ENCODE results near the gene SCYL2.
"Not testable (repeated sequence)": the region's sequence is repeated elsewhere in the genome, so short reads cannot be mapped to it uniquely, and the experiment has no call there.

The SCYL2 gene

DNA sequence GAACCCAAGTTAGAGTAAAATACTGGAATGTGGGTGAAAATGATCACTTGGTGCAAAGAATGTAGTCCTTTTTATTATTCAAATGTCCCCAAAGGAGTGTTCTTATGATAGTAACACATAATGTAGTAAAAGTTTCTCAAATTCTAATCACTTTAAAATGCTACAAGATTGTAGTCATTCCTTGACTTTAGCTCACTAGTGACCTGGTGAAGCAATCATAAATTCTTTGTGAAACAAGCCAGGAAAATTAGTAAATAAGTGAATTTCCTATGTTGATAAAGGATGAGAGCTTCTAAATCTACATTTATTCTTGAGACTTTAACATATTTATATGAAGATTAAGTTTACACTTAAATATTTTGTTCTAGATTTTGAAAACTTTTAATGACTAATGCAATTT, 59.2 kb downstream of the SCYL2 start:
- Histone ChIP-seq H3K4me3 (ENCODE audit: extremely low read depth, insufficient read depth, low read length, poor library complexity, severe bottlenecking) (no peak overlapping the region), H3K4me1 (ENCODE audit: control insufficient read depth, insufficient read depth, low read length, poor library complexity, severe bottlenecking) (no peaks in the 10 kb centered on the region), H3K27ac (ENCODE audit: low read depth, low read length, severe bottlenecking) (no peak overlapping the region), H3K9me3 (ENCODE audit: control insufficient read depth, low read length) (no peaks in the 10 kb centered on the region), H3K36me3 (ENCODE audit: control insufficient read depth, insufficient read depth, low read length) (peaks cover 53% of the 10 kb centered on the region)

DNA sequence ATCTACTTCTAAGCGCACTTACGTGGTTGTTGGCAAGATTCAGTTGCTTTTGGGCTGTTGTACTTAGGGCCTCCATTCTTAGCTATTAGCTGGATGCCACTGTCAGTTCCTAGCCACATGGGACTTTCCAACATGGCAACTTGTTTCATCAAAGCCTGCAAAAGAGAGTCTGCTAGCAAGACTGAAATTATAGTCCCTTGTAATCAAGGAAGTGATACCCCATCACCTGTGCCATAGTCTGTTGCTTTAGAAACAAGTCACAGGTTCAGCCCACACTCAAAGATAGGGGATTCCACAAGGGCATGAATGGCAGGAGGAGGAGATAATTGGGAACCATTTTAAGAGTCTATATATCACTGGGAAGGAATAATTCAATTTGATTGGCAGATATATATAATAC, 62.8 kb downstream of the SCYL2 start:
- peaks cover 53% of the 10 kb centered on the region for H3K36me3 ChIP-seq (ENCODE audit: control insufficient read depth, insufficient read depth, low read length)
- H3K4me3 ChIP-seq (ENCODE audit: extremely low read depth, insufficient read depth, low read length, poor library complexity, severe bottlenecking): no peak overlapping the region
- H3K9me3 ChIP-seq (ENCODE audit: control insufficient read depth, low read length): no peaks in the 10 kb centered on the region
- no peak overlapping the region for H3K27ac ChIP-seq (ENCODE audit: low read depth, low read length, severe bottlenecking)
- H3K4me1 ChIP-seq (ENCODE audit: control insufficient read depth, insufficient read depth, low read length, poor library complexity, severe bottlenecking): no peaks in the 10 kb centered on the region
- 86 to 93% methylated on average over 2 of the region's 2 CpGs for WGBS, 2 experiments (ENCODE audit: insufficient coverage in 2 of 2)

DNA sequence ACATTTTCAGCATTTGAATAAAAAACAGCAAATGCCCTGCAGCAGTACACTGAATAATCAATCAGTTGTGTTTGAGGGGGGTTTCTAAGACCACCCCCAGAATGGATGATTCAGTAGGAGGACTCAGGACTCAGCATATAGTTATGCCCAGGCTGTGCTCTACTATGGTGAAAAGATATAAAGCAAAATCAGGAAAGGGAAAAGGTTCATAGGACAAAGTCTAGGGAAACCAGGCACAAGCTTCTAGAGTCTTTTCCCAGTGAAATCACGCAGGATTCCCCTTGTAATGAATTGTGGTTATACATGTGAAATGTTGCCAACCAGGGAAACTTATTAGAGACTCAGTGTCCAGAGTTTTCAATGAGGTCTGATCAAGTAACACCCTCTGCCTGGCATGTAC, 64.9 kb downstream of the SCYL2 start:
- H3K36me3 ChIP-seq (ENCODE audit: control insufficient read depth, insufficient read depth, low read length): peaks cover 59% of the 10 kb centered on the region
- H3K9me3 ChIP-seq (ENCODE audit: control insufficient read depth, low read length): no peaks in the 10 kb centered on the region
- no peaks in the 10 kb centered on the region for H3K4me1 ChIP-seq (ENCODE audit: control insufficient read depth, insufficient read depth, low read length, poor library complexity, severe bottlenecking)
- 83 to 100% methylated on average over 1 of the region's 1 CpG for WGBS, 2 experiments (ENCODE audit: insufficient coverage in 2 of 2)
- no peak overlapping the region for H3K4me3 ChIP-seq (ENCODE audit: extremely low read depth, insufficient read depth, low read length, poor library complexity, severe bottlenecking)
- H3K27ac ChIP-seq (ENCODE audit: low read depth, low read length, severe bottlenecking): no peak overlapping the region

DNA sequence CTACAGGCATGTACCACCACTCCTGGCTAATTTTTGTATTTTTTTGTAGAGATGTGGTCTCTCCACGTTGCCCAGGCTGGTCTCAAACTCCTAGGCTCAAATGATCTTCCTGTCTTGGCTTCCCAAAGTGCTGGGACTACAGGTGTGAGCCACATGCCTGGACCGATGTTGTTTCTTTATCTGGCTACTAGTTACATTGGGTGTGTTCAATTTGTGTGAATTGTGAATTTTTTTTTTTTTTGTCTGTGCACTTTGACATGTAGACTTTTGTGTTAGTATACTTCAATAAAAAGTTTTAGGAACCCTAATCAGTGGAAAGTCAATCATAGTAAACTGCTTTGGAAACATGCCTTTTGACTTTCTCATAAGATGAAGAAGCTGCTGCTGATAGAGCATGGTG, 65.9 kb downstream of the SCYL2 start:
- Histone ChIP-seq H3K4me3 (ENCODE audit: extremely low read depth, insufficient read depth, low read length, poor library complexity, severe bottlenecking) (no peak overlapping the region), H3K27ac (ENCODE audit: low read depth, low read length, severe bottlenecking) (no peak overlapping the region), H3K4me1 (ENCODE audit: control insufficient read depth, insufficient read depth, low read length, poor library complexity, severe bottlenecking) (no peaks in the 10 kb centered on the region), H3K9me3 (ENCODE audit: control insufficient read depth, low read length) (no peaks in the 10 kb centered on the region), H3K36me3 (ENCODE audit: control insufficient read depth, insufficient read depth, low read length) (peaks cover 59% of the 10 kb centered on the region)
- WGBS, 2 experiments (ENCODE audit: insufficient coverage in 2 of 2): 65 to 86% methylated on average over 1 to 2 of the region's 2 CpGs

DNA sequence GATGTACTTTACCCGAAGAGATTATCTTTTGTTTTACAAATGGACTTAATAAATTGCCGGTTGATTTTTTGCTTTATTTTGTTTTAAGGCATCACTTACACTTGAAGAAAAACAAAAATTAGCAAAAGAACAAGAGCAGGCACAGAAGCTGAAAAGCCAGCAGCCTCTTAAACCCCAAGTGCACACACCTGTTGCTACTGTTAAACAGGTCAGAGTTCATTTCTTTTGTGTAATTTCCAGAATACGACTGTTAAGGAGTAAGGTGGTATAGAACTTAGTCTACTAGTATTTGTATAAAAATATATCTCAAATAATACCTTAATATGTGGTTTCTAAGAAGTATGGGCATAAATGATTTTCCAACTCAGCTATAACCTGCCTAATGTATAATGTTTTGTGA, 70.3 kb downstream of the SCYL2 start:
- no peaks in the 10 kb centered on the region for H3K9me3 ChIP-seq (ENCODE audit: control insufficient read depth, low read length)
- no peak overlapping the region for H3K4me3 ChIP-seq (ENCODE audit: extremely low read depth, insufficient read depth, low read length, poor library complexity, severe bottlenecking)
- H3K27ac ChIP-seq (ENCODE audit: low read depth, low read length, severe bottlenecking): no peak overlapping the region
- peaks cover 32% of the 10 kb centered on the region for H3K36me3 ChIP-seq (ENCODE audit: control insufficient read depth, insufficient read depth, low read length)
- WGBS, 2 experiments (ENCODE audit: insufficient coverage in 2 of 2): 88% methylated on average over 1 of the region's 3 CpGs; no CpG with 5 or more reads in 1 of the 2 experiments
- no peaks in the 10 kb centered on the region for H3K4me1 ChIP-seq (ENCODE audit: control insufficient read depth, insufficient read depth, low read length, poor library complexity, severe bottlenecking)

DNA sequence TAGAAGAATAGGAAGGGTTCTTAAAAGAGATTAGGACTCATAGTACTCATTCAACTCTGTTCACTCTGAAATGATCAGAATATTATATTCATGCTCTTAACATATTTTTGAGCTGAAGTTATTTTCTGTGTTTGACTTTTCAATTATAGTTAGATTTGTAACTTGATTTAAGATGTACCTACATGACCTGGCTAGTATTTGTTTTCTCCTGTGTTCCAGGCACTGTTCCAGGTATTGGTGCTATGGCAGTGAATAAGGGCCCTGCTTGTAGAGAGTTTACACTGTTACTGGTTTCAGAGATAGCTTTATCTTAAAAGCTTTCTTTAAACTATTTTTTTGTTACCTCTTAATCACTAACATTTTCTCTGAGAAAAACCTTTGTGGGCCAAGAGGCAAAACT, 70.8 kb downstream of the SCYL2 start:
- peaks cover 30% of the 10 kb centered on the region for H3K36me3 ChIP-seq (ENCODE audit: control insufficient read depth, insufficient read depth, low read length)
- H3K9me3 ChIP-seq (ENCODE audit: control insufficient read depth, low read length): no peaks in the 10 kb centered on the region
- H3K4me1 ChIP-seq (ENCODE audit: control insufficient read depth, insufficient read depth, low read length, poor library complexity, severe bottlenecking): no peaks in the 10 kb centered on the region
- H3K27ac ChIP-seq (ENCODE audit: low read depth, low read length, severe bottlenecking): no peak overlapping the region
- H3K4me3 ChIP-seq (ENCODE audit: extremely low read depth, insufficient read depth, low read length, poor library complexity, severe bottlenecking): no peak overlapping the region

DNA sequence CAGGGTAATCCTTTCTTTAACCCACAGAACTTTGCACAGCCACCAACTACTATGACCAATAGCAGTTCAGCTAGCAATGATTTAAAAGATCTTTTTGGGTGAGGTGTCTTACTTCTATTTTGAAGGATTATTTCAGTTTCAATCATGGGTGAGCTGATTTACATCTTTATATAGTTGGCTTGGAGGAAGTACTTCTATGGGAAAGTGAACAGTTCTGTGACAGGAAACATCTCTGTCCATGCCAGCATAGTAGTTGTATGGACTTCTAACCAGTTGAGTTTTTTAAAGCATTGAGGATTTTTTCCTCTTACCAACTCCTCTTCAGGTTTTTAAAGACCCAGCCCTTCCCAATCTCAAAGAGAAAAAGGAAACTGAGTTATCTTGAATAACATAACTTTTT, 72.1 kb downstream of the SCYL2 start:
- H3K9me3 ChIP-seq (ENCODE audit: control insufficient read depth, low read length): no peaks in the 10 kb centered on the region
- H3K36me3 ChIP-seq (ENCODE audit: control insufficient read depth, insufficient read depth, low read length): peaks cover 30% of the 10 kb centered on the region
- no peaks in the 10 kb centered on the region for H3K4me1 ChIP-seq (ENCODE audit: control insufficient read depth, insufficient read depth, low read length, poor library complexity, severe bottlenecking)
- H3K4me3 ChIP-seq (ENCODE audit: extremely low read depth, insufficient read depth, low read length, poor library complexity, severe bottlenecking): no peak overlapping the region
- no peak overlapping the region for H3K27ac ChIP-seq (ENCODE audit: low read depth, low read length, severe bottlenecking)

DNA sequence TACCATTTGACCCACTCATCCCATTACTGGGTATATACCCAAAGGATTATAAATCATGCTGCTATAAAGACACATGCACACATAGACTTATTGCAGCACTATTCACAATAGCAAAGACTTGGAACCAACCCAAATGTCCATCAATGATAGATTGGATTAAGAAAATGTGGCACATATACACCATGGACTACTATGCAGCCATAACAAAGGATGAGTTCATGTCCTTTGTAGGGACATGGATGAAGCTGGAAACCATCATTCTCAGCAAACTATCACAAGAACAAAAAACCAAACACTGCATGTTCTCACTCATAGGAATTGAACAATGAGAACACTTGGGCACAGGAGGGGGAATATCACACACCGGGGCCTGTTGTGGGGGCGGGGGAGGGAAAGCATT, 75.9 kb downstream of the SCYL2 start:
- not testable (repeated sequence) for H3K4me1 ChIP-seq (ENCODE audit: control insufficient read depth, insufficient read depth, low read length, poor library complexity, severe bottlenecking); H3K27ac ChIP-seq (ENCODE audit: low read depth, low read length, severe bottlenecking); H3K9me3 ChIP-seq (ENCODE audit: control insufficient read depth, low read length); H3K4me3 ChIP-seq (ENCODE audit: extremely low read depth, insufficient read depth, low read length, poor library complexity, severe bottlenecking)
- WGBS, 2 experiments (ENCODE audit: insufficient coverage in 2 of 2): 100% methylated on average over 2 of the region's 2 CpGs; no CpG with 5 or more reads in 1 of the 2 experiments
- peaks cover 13% of the 10 kb centered on the region for H3K36me3 ChIP-seq (ENCODE audit: control insufficient read depth, insufficient read depth, low read length)

DNA sequence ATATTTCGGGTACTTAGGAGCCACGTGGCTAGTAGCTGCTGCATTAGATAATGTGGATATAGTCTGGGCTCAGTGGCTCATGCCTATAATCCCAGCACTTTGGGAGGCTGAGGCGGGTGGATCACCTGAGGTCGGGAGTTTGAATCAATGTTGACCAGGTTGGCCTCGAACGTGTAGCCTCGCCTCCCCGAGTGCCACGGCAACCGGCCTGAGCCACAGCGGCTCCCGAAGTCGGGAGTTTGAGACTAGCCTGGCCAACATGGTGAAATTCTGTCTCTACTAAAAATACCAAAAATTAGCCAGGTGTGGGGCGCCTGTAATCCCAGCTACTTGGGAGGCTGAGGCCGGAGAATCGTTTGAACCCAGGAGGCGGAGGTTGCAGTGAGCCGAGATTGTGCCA, 77.4 kb downstream of the SCYL2 start:
- 95% methylated on average over 17 of the region's 18 CpGs for WGBS, 2 experiments (ENCODE audit: insufficient coverage in 2 of 2)
- not testable (repeated sequence) for H3K36me3 ChIP-seq (ENCODE audit: control insufficient read depth, insufficient read depth, low read length); H3K27ac ChIP-seq (ENCODE audit: low read depth, low read length, severe bottlenecking); H3K4me3 ChIP-seq (ENCODE audit: extremely low read depth, insufficient read depth, low read length, poor library complexity, severe bottlenecking); H3K4me1 ChIP-seq (ENCODE audit: control insufficient read depth, insufficient read depth, low read length, poor library complexity, severe bottlenecking); H3K9me3 ChIP-seq (ENCODE audit: control insufficient read depth, low read length)

DNA sequence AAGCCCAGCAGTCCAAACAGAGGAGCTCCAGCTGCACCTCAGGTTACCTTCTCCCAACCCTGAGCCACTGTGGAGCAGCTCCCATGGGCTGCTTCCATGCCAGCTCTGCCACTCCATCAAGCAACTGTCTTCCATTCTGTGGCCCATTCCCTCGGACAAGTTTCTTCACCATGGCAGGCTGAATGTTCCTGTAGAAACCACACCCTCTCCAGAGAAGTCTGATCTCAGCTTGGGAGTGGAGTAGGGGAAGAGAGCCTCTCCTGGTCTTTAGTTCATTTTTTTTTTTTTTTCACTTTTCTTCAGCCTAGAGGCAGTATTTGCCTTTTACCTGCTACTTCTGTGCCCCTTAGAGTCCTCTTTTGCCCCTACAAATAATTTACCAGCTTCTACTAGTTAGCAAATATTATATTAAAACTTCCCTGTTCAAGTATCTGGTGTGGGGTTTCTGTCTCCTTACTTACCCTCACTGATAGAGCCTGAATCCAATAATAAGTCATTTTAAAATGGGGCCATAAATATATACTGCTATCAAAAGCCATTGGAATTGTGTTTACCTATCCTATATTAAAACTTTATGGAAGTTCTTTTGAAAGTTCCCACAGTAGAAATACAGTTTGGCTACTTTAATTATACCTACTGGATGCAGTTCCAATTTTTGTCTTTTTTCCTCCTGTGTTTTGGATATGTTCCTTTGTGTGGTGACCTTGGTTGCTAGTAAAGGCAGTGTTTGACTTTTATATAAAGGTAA, 78.2 kb downstream of the SCYL2 start:
- H3K4me3 ChIP-seq (ENCODE audit: extremely low read depth, insufficient read depth, low read length, poor library complexity, severe bottlenecking): no peak overlapping the region
- H3K4me1 ChIP-seq (ENCODE audit: control insufficient read depth, insufficient read depth, low read length, poor library complexity, severe bottlenecking): no peaks in the 10 kb centered on the region
- no CpG with 5 or more reads among the region's 1 CpG for WGBS, 2 experiments (ENCODE audit: insufficient coverage in 2 of 2)
- H3K9me3 ChIP-seq (ENCODE audit: control insufficient read depth, low read length): no peaks in the 10 kb centered on the region
- no peaks in the 10 kb centered on the region for H3K36me3 ChIP-seq (ENCODE audit: control insufficient read depth, insufficient read depth, low read length)
- H3K27ac ChIP-seq (ENCODE audit: low read depth, low read length, severe bottlenecking): no peak overlapping the region

DNA sequence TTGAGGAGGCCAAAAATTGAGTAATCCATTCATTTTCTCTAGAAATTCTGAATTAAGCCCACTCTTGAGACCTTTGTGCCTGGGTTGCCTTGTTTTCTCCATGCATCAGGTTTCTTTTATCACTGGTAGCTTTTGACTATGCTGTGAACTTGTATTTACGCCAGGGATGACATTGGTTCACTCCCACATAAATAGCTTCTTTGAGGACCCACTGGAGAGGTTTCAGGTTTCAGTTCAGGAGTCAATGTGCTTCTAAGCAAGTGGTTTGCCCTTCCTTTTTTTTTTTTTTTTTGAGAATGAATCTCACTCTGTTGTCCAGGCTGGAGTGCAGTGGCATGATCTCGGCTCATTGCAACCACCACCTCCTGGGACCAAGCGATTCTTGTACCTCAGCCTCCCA, 79.7 kb downstream of the SCYL2 start:
- Histone ChIP-seq H3K27ac (ENCODE audit: low read depth, low read length, severe bottlenecking) (no peak overlapping the region), H3K4me1 (ENCODE audit: control insufficient read depth, insufficient read depth, low read length, poor library complexity, severe bottlenecking) (no peaks in the 10 kb centered on the region), H3K4me3 (ENCODE audit: extremely low read depth, insufficient read depth, low read length, poor library complexity, severe bottlenecking) (no peak overlapping the region), H3K9me3 (ENCODE audit: control insufficient read depth, low read length) (no peaks in the 10 kb centered on the region), H3K36me3 (ENCODE audit: control insufficient read depth, insufficient read depth, low read length) (no peaks in the 10 kb centered on the region)
- WGBS, 2 experiments (ENCODE audit: insufficient coverage in 2 of 2): 83 to 100% methylated on average over 1 to 2 of the region's 3 CpGs
